Fibroblast of villous mesenchyme (primary cell): ENCODE data around the gene KASH5. TPM values are rescaled to one million over a fixed set of nuclear protein-coding genes. Genes with fewer than 3 reads are reported as not detected.

Experiments used
- DNase-seq: peaks from one replicate; pipeline ENCODE4 v3.0.0-alpha.2; 2010; ENCODE audit warnings: low read depth
- H3K4me3 ChIP-seq: 2 replicates; pipeline ENCODE4 v1.5.1; 2011; ENCODE audit warnings: low read depth, mild to moderate bottlenecking, low read length
- total RNA-seq: library from RNA; depleted of rRNA; stranded (reverse); fragments of >200 nt; gene quantifications from 2 replicates; pipeline ENCODE4 v1.2.3, GENCODE V29; 2012
- TF ChIP-seq, protein P1 (sequence below): IDR thresholded peaks from 2 replicates; pipeline ENCODE4 v1.5.1; 2012; ENCODE audit warnings: low read depth, mild to moderate bottlenecking, low read length; ENCODE audit not compliant: insufficient read depth

Gene KASH5
- total RNA-seq, 1 donor = not detected

DNA sequence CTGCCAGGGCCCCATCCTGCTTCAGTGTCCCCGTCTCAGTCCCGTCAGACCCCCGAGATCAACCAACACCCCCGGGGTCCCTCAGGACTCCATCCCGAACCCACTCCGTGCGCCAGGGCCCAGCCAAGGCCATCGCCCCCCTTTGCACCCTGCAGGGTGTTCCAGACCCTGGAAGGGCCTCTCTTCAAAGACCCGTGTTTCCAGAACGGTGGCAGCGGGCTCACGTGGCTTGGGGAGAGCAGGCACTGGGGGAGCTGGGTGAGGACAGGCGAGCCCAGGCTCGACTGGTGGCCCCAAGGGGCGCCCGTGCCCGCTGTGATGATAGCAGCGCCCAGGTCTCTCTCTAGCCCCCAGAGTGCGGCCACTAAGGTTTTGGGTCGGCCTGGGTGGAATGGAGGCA, 1.4 kb downstream of the KASH5 start:
- TF ChIP-seq, protein P1, sequence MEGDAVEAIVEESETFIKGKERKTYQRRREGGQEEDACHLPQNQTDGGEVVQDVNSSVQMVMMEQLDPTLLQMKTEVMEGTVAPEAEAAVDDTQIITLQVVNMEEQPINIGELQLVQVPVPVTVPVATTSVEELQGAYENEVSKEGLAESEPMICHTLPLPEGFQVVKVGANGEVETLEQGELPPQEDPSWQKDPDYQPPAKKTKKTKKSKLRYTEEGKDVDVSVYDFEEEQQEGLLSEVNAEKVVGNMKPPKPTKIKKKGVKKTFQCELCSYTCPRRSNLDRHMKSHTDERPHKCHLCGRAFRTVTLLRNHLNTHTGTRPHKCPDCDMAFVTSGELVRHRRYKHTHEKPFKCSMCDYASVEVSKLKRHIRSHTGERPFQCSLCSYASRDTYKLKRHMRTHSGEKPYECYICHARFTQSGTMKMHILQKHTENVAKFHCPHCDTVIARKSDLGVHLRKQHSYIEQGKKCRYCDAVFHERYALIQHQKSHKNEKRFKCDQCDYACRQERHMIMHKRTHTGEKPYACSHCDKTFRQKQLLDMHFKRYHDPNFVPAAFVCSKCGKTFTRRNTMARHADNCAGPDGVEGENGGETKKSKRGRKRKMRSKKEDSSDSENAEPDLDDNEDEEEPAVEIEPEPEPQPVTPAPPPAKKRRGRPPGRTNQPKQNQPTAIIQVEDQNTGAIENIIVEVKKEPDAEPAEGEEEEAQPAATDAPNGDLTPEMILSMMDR = no peak
- H3K4me3 ChIP-seq = no peak overlapping the region
- DNase-seq = no peak

DNA sequence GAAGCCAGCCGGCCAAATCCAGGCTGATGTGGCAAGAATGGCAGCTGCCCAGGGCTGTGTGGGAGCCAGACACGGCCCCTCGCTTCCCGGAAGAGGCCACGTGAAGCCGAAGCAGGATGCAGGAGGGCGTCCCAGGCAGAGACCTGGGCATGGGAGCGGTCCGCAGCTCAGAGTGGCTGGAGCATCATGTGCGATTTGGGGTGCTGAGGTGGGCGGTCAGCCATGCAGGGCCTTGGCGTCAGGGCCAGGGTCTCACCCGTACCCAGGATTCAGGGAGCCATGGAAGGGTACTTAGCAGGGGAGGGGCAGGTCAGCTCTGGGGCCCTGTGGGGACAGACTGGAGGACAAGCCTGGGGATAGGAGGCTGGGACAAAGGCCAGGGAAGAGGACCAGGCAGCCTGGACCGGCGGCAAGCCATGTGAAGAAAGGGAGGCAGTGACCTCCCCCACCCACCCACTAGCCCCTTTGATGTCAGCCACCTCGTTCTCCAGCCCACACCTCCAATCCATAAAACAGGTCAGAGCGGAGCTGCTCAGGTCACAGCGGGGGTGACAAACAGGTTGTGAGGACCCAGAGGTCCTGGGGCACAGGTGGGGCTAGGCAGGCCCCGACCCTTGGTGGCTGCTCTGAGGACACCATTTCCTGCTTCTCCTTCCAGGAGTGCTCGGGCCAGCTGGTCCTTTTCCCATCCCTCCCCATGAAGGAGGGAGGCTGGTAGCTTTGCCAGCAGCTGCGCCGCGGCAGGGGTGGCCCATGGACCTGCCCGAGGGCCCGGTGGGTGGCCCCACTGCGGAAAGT, 2.3 kb downstream of the KASH5 start:
- no peak overlapping the region for H3K4me3 ChIP-seq
- TF ChIP-seq, protein P1 = no peak
- DNase-seq = no peak

DNA sequence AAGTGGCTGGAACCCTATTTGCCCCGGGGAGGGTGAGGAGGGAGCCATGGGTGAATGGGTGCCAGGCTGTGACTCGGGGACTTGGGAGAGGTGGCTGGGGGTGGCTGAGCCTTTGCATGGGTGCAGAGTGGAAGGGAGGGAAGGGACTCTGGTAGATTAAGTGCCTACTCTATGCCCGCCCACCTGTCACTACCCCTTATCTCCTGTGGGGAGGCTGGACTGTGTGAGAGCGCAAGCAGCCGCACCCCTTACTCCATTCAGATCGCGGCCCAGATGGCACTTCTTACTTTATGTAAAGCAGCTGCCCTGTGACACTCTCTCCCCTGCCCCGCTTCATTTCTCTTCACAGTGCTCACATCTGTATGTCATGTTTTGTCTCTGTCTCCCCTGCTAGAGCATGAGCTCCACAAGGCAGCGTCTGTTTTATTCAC, 2.9 kb downstream of the KASH5 start:
- DNase-seq = no peak
- no peak overlapping the region for H3K4me3 ChIP-seq
- TF ChIP-seq, protein P1 = no peak

DNA sequence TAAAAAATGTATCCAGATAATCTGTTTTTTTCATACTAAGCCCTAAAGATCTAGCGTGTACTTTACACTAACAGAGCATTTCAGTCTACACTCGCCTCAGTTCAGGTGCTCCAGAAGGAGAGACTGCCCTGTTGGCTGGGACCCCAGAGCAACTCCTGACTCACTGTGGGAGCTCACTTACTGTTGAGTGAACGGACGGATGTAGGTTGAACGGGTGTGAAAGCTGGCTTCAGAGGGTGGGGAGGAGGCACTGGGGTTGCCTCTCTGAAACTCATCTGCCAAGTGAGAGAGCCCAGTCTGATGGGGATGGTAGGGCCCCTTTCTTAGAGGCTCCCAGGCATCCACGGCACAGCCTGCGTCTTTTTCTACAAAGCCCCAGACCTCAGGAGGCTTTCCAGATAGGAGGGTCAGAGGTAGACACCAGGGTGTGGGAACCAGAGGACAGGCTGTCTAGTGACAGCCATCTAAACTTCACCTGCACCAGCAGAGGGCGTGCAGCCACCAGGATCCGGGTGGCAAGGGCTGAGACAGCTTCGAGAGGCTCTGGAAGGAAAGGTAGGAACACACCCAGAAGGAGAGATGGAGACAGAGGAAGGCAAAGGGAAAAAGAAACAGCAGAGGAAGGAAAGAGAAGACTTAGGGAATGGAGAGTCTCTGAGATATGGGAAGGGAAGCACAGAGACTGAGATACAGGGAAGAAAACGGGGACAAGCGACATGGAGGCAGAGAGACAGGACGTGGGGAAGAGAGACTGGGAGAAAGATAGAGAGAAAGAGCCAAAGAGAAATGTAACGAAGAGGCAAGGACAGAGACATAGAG, 3.7 kb downstream of the KASH5 start:
- H3K4me3 ChIP-seq = no peak overlapping the region
- peak; percentile 74 for DNase-seq
- TF ChIP-seq, protein P1 = peak; percentile 84

DNA sequence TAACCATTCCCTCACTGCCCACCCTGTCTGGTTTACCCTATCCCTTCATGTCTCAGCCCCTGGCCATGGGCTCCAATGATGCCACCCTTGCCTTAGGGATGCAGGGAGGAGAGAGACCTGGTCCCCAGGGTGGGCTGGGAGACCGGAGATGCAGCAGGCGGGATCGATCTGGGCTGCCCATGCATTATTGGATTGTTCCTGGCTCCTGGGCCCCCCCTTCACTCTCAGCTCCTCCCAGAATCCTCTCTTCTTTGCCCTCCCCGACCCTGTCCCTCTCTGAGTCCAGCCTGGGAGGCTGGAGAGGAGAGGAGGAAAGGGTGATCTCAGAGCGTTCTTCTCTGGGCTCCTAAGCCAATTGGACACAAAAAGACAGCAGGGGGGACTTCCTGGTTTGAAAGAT, 5.8 kb downstream of the KASH5 start:
- TF ChIP-seq, protein P1 = no peak
- H3K4me3 ChIP-seq = no peak overlapping the region
- no peak for DNase-seq

DNA sequence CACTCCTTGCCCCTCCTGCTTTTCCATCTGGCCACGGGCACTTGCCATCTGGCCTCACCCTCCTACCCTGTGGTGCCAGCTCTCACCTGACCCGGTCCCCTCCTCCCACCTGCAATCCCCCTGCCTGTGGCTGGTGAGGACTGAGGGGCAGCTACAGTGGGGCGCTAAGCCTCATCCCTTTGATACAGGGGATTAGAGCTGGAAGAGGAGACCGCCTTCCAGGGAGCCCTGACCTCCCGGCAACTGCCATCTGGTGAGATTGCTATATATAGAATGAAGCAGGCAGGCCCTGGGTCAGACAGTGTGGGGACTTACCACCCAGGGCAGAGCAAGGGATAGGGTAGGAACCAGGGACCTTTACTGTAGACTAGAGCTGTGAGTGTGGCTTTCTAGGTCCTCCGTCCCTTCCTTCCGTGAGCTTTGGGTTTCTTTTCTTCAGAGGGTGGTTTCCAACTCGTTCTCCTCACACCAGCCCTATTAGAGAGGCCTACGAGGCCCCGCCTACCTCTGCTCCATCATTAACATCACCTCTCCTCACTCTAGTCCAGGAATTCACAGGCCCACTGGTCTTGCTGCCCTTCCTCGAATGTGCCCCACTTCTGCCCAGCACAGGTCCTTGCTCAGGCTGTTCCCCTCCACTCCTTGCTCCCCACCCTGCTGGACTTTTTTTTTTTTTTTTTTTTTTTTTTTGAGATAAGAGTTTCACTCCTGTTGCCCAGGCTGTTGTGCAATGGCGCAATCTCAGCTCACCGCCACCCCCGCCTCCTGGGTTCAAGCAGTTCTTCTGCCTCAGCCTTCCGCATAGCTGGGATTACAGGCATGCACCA, 7.7 kb downstream of the KASH5 start:
- peak; percentile 27 for DNase-seq
- TF ChIP-seq, protein P1 = no peak
- no peak overlapping the region for H3K4me3 ChIP-seq
